HepG2 (cell line): Measurements from ENCODE around the gene DUT. TPM values are rescaled to one million over a fixed set of nuclear protein-coding genes. Genes with fewer than 3 reads are reported as not detected.

Source experiments
- HES4 ChIP-seq: sonication (generic); formaldehyde crosslinking; IDR thresholded peaks from 2 replicates; pipeline ENCODE4 v1.9.0; 2021; ENCODE audit warnings: mild to moderate bottlenecking, missing genetic modification reagents, borderline replicate concordance
- IKZF1 ChIP-seq: fragments of 450-650 bp; IDR thresholded peaks from 2 replicates; pipeline ENCODE4 v1.7.1; 2016
- IRF1 ChIP-seq: sonication (generic); formaldehyde crosslinking; IDR thresholded peaks from 2 replicates; pipeline ENCODE4 v1.4.0; 2020; ENCODE audit warnings: low read depth, mild to moderate bottlenecking, missing genetic modification reagents
- MED8 ChIP-seq: sonication (generic); formaldehyde crosslinking; IDR thresholded peaks from 2 replicates; pipeline ENCODE4 v1.8.1; 2023; ENCODE audit warnings: mild to moderate bottlenecking, missing genetic modification reagents; ENCODE audit not compliant: insufficient replicate concordance
- MLX ChIP-seq: IDR thresholded peaks from 2 replicates; pipeline ENCODE4 v1.6.1; 2016
- MYNN ChIP-seq: sonication (generic); formaldehyde crosslinking; IDR thresholded peaks from 2 replicates; pipeline ENCODE4 v1.4.0; 2020; ENCODE audit warnings: mild to moderate bottlenecking, low read depth, missing genetic modification reagents
- NPAS2 ChIP-seq: sonication (generic); formaldehyde crosslinking; IDR thresholded peaks from 2 replicates; pipeline ENCODE4 v1.8.0; 2022; ENCODE audit warnings: mild to moderate bottlenecking, missing genetic modification reagents, borderline replicate concordance
- PBX3 ChIP-seq: sonication (generic); formaldehyde crosslinking; IDR thresholded peaks from 2 replicates; pipeline ENCODE4 v1.8.1; 2023; ENCODE audit warnings: missing genetic modification reagents, inconsistent platforms, borderline replicate concordance
- PRDM15 ChIP-seq: sonication (generic); formaldehyde crosslinking; IDR thresholded peaks from 2 replicates; pipeline ENCODE4 v1.4.0; 2020; ENCODE audit warnings: missing genetic modification reagents
- TEAD2 ChIP-seq: sonication (generic); formaldehyde crosslinking; IDR thresholded peaks from 2 replicates; pipeline ENCODE4 v1.9.0; 2021; ENCODE audit warnings: missing genetic modification reagents
- THYN1 ChIP-seq: sonication (generic); formaldehyde crosslinking; IDR thresholded peaks from 2 replicates; pipeline ENCODE4 v1.8.1; 2023; ENCODE audit warnings: low read depth, mild to moderate bottlenecking, moderate library complexity, missing genetic modification reagents, borderline replicate concordance
- ZFP1 ChIP-seq: IDR thresholded peaks from 2 replicates; pipeline ENCODE4 v1.6.1; 2016
- ZMAT5 ChIP-seq: sonication (generic); formaldehyde crosslinking; IDR thresholded peaks from 2 replicates; pipeline ENCODE4 v1.5.0; 2020; ENCODE audit warnings: mild to moderate bottlenecking, low read depth, missing genetic modification reagents, borderline replicate concordance
- ZNF570 ChIP-seq: sonication (generic); formaldehyde crosslinking; IDR thresholded peaks from 2 replicates; pipeline ENCODE4 v1.4.0; 2020; ENCODE audit warnings: mild to moderate bottlenecking, missing genetic modification reagents, borderline replicate concordance
- ZNF691 ChIP-seq: sonication (generic); formaldehyde crosslinking; IDR thresholded peaks from 2 replicates; pipeline ENCODE4 v1.4.0; 2020; ENCODE audit warnings: missing genetic modification reagents, low read depth, mild to moderate bottlenecking, borderline replicate concordance
- polyA plus RNA-seq, 8 experiments: library from polyadenylated mRNA; depleted of rRNA in 3 of 8; stranded (reverse) in 7 of 8; unstranded in 1 of 8; fragments of >200 nt; fragmentation: Illumina TruSeq in 4 of 8; extraction: Trizol in 4 of 8; gene quantifications; 2 replicates each; pipeline versions ENCODE4 v1.2.1 to v1.2.3, GENCODE V29; 2011 to 2016; ENCODE audit warnings: low read depth in 4 of 8, missing spikeins in 1 of 8, mixed read lengths in 1 of 8; ENCODE audit not compliant: insufficient read depth in 1 of 8
- total RNA-seq, 5 experiments: library from RNA; depleted of rRNA; stranded (reverse); fragments of >200 nt; fragmentation: Illumina TruSeq; extraction: Trizol; gene quantifications; 2 replicates each; pipeline ENCODE4 v1.2.3, GENCODE V29; 2016; ENCODE audit warnings: low read depth in 1 of 5
- TF ChIP-seq, protein P1 (sequence below): sonication (generic); formaldehyde crosslinking; IDR thresholded peaks from 2 replicates; pipeline ENCODE4 v1.5.0; 2020; ENCODE audit warnings: missing genetic modification reagents
- TF ChIP-seq, protein P2 (sequence below): sonication (generic); formaldehyde crosslinking; IDR thresholded peaks from 2 replicates; pipeline ENCODE4 v1.8.1; 2023; ENCODE audit warnings: missing genetic modification reagents, mild to moderate bottlenecking, borderline replicate concordance

The DUT gene
- total and polyA plus RNA-seq, 2 of the 13 experiments (the other 11 are each of a cell fraction or from before 2014, with no cell fraction given), result 36.7 to 131 TPM

GRCh38 chr15:48330855-48331795 is at the start of gene DUT (continued):
- no peak for TF ChIP-seq PRDM15 (CRISPR knock-in tag)
- no peak for TF ChIP-seq NPAS2 (CRISPR knock-in tag)
- no peak for TF ChIP-seq MYNN
- TF ChIP-seq ZFP1 (CRISPR knock-in tag), result no peak
- TF ChIP-seq ZNF570 (CRISPR knock-in tag), result no peak
- 0 out of 2 replicates have a peak, but pooled peaks have one; percentile 13 for TF ChIP-seq MLX (CRISPR knock-in tag)
- peak; percentile 22 for TF ChIP-seq MED8
- peak; percentile 18; the same call in 1 of the 2 replicates for TF ChIP-seq HES4 (CRISPR knock-in tag)
- TF ChIP-seq, protein P1, sequence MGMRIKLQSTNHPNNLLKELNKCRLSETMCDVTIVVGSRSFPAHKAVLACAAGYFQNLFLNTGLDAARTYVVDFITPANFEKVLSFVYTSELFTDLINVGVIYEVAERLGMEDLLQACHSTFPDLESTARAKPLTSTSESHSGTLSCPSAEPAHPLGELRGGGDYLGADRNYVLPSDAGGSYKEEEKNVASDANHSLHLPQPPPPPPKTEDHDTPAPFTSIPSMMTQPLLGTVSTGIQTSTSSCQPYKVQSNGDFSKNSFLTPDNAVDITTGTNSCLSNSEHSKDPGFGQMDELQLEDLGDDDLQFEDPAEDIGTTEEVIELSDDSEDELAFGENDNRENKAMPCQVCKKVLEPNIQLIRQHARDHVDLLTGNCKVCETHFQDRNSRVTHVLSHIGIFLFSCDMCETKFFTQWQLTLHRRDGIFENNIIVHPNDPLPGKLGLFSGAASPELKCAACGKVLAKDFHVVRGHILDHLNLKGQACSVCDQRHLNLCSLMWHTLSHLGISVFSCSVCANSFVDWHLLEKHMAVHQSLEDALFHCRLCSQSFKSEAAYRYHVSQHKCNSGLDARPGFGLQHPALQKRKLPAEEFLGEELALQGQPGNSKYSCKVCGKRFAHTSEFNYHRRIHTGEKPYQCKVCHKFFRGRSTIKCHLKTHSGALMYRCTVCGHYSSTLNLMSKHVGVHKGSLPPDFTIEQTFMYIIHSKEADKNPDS (CRISPR knock-in tag), result 0 out of 2 replicates have a peak, but pooled peaks have one; percentile 45
- TF ChIP-seq THYN1 (CRISPR knock-in tag), result no peak
- no peak for TF ChIP-seq PBX3 (CRISPR knock-in tag)
- TF ChIP-seq ZMAT5, result no peak
- TF ChIP-seq IRF1, result no peak
- no peak for TF ChIP-seq ZNF691 (CRISPR knock-in tag)
- TF ChIP-seq, protein P2, sequence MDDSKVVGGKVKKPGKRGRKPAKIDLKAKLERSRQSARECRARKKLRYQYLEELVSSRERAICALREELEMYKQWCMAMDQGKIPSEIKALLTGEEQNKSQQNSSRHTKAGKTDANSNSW (CRISPR knock-in tag), result no peak
- TF ChIP-seq IKZF1, result no peak
- no peak for TF ChIP-seq TEAD2
